H1 (cell line): Measurements from ENCODE around the gene RSAD1.

Source experiments
- BRCA1 ChIP-seq: IDR thresholded peaks from 2 replicates; pipeline ENCODE4 v1.6.1; 2012; ENCODE audit warnings: low read depth, low read length, improper control_type of control experiment
- EGR1 ChIP-seq: IDR thresholded peaks from 2 replicates; pipeline ENCODE4 v1.6.1; 2011; ENCODE audit warnings: low read depth, low read length, borderline replicate concordance
- EZH2 ChIP-seq: fragments of 200-600 bp; sonication (generic); IDR thresholded peaks from 2 replicates; pipeline ENCODE4 v1.7.1; 2012; ENCODE audit warnings: low read depth, mild to moderate bottlenecking, moderate library complexity, low read length, inconsistent platforms; ENCODE audit not compliant: severe bottlenecking
- POLR2AphosphoS5 ChIP-seq: IDR thresholded peaks from 2 replicates; pipeline ENCODE4 v1.6.1; 2011; ENCODE audit warnings: low read depth, low read length
- SRF ChIP-seq: IDR thresholded peaks from 2 replicates; pipeline ENCODE4 v1.6.1; 2011; ENCODE audit warnings: mild to moderate bottlenecking, low read depth, low read length, moderate library complexity
- TEAD4 ChIP-seq: IDR thresholded peaks from 2 replicates; pipeline ENCODE4 v1.6.1; 2012; ENCODE audit warnings: low read depth, low read length, inconsistent platforms, mixed read lengths
- ZNF274 ChIP-seq: IDR thresholded peaks from 2 replicates; pipeline ENCODE4 v1.7.0; 2012; ENCODE audit warnings: low read length, borderline replicate concordance; ENCODE audit errors: extremely low read depth
- TF ChIP-seq, protein P1 (sequence below), 3 experiments: IDR thresholded peaks; 1 replicate in 2 of 3; 2 replicates in 1 of 3; pipeline versions ENCODE4 v1.5.1 to v1.6.1; 2011; ENCODE audit warnings: low read length in 3 of 3, mild to moderate bottlenecking in 3 of 3, inconsistent platforms in 2 of 3, low read depth in 1 of 3, moderate library complexity in 1 of 3; ENCODE audit not compliant: insufficient read depth in 1 of 3; ENCODE audit errors: control extremely low read depth in 1 of 3
- TF ChIP-seq, protein P2 (sequence below): IDR thresholded peaks from 2 replicates; pipeline ENCODE4 v1.6.1; 2012; ENCODE audit warnings: inconsistent platforms

DNA sequence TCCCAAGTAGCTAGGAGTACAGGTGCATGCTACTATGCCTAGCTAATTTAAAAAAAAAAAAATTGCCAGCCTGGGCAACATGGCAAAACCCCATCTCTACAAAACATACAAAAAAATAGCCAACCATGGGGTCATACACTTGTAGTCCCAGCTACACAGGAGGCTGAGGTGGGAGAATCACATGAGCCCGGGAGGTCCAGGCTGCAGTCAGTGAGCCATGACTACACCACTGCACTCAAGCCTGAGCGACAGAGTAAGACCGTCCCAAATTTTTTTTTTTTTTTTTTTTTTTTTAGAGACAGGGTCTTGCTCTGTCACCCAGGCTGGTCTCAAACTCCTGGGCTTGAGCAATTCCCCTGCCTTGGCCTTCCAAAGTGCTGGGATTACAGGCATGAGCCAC lies 24.8 kb upstream of the RSAD1 start:
- TF ChIP-seq TEAD4 (no peak), EZH2 (no peak), EGR1 (no peak), ZNF274 (no peak), POLR2AphosphoS5 (no peak), BRCA1 (no peak), SRF (no peak)
- TF ChIP-seq, protein P1, sequence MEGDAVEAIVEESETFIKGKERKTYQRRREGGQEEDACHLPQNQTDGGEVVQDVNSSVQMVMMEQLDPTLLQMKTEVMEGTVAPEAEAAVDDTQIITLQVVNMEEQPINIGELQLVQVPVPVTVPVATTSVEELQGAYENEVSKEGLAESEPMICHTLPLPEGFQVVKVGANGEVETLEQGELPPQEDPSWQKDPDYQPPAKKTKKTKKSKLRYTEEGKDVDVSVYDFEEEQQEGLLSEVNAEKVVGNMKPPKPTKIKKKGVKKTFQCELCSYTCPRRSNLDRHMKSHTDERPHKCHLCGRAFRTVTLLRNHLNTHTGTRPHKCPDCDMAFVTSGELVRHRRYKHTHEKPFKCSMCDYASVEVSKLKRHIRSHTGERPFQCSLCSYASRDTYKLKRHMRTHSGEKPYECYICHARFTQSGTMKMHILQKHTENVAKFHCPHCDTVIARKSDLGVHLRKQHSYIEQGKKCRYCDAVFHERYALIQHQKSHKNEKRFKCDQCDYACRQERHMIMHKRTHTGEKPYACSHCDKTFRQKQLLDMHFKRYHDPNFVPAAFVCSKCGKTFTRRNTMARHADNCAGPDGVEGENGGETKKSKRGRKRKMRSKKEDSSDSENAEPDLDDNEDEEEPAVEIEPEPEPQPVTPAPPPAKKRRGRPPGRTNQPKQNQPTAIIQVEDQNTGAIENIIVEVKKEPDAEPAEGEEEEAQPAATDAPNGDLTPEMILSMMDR (IDR thresholded peaks at IDR 0.05; ENCODE audit: control extremely low read depth in 1 of 3, insufficient read depth in 1 of 3, low read depth in 1 of 3, low read length in 3 of 3) = no peak
- TF ChIP-seq, protein P2, sequence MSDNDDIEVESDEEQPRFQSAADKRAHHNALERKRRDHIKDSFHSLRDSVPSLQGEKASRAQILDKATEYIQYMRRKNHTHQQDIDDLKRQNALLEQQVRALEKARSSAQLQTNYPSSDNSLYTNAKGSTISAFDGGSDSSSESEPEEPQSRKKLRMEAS = no peak
